GM15510 (cell line): Measurements from ENCODE around the gene SLC16A7.

ENCODE experiments used
- POLR2A ChIP-seq: IDR thresholded peaks from 3 replicates; pipeline ENCODE4 v1.6.1; 2011; ENCODE audit warnings: borderline replicate concordance; ENCODE audit not compliant: insufficient read length; ENCODE audit errors: extremely low read depth

The SLC16A7 gene

GRCh38 chr12:59595883-59596540 lies at the start of gene SLC16A7:
TSS of gene SLC16A7 (plus strand) at chr12:59596029. CDS start at chr12:59704802, 108,773 bp downstream.
- TF ChIP-seq POLR2A: peak; percentile 62

- no peak for TF ChIP-seq POLR2A
Measured at GRCh38 chr12:59548930-59549329, 46.9 kb upstream of the SLC16A7 start.

- TF ChIP-seq POLR2A: no peak
Measured at GRCh38 chr12:59559696-59560095, 36.1 kb upstream of the SLC16A7 start.

- no peak for TF ChIP-seq POLR2A
Measured at GRCh38 chr12:59570145-59570544, 25.7 kb upstream of the SLC16A7 start.

- TF ChIP-seq POLR2A: no peak
Measured at GRCh38 chr12:59574406-59574805, 21.4 kb upstream of the SLC16A7 start.

- TF ChIP-seq POLR2A: no peak
Measured at GRCh38 chr12:59575826-59576225, 20.0 kb upstream of the SLC16A7 start.

GRCh38 chr12:59578254-59578653 lies 17.6 kb upstream of the SLC16A7 start:
- no peak for TF ChIP-seq POLR2A

- no peak for TF ChIP-seq POLR2A
Measured at GRCh38 chr12:59579631-59580030, 16.2 kb upstream of the SLC16A7 start.

GRCh38 chr12:59580050-59580449 lies 15.8 kb upstream of the SLC16A7 start:
- TF ChIP-seq POLR2A: no peak

GRCh38 chr12:59583003-59583712 lies 12.7 kb upstream of the SLC16A7 start:
- TF ChIP-seq POLR2A: no peak

GRCh38 chr12:59587710-59588109 lies 8.1 kb upstream of the SLC16A7 start:
- no peak for TF ChIP-seq POLR2A

- TF ChIP-seq POLR2A: no peak
Measured at GRCh38 chr12:59593761-59594160, 2.1 kb upstream of the SLC16A7 start.

- TF ChIP-seq POLR2A: no peak
Measured at GRCh38 chr12:59594943-59595500, 807 bp upstream of the SLC16A7 start.

- TF ChIP-seq POLR2A: no peak
Measured at GRCh38 chr12:59595565-59595882, 305 bp upstream of the SLC16A7 start.

- no peak for TF ChIP-seq POLR2A
Measured at GRCh38 chr12:59597385-59597781, 1.6 kb downstream of the SLC16A7 start.

GRCh38 chr12:59600171-59600570 lies 4.3 kb downstream of the SLC16A7 start:
- no peak for TF ChIP-seq POLR2A
